GM23338 (cell line): ENCODE measurements around the gene BAIAP2. TPM values are rescaled to one million over a fixed set of nuclear protein-coding genes. Genes with fewer than 3 reads are reported as not detected.

Experiments used
- ATAC-seq: fragments of 200-7000 bp; cut with Tn5 transposase; 3 replicates; pipeline ENCODE4 v1.9.1; 2020
- DNase-seq: peaks from one replicate; pipeline ENCODE4 v3.0.0-alpha.2; 2015; ENCODE audit warnings: low spot score
- H2AFZ ChIP-seq: fragments of 200-600 bp; sonication (generic); 2 replicates; pipeline ENCODE4 v1.8.0; 2016; ENCODE audit warnings: antibody characterized with exemption, mild to moderate bottlenecking, moderate library complexity
- H3F3A ChIP-seq: fragments of 200-600 bp; sonication (generic); replicated peaks from 2 replicates; pipeline ENCODE4 v1.8.0; 2017; ENCODE audit warnings: antibody characterized with exemption, mixed run types, low read depth
- H3K27ac ChIP-seq: fragments of 200-600 bp; sonication (generic); 2 replicates; pipeline ENCODE4 v1.6.1; 2016; ENCODE audit warnings: low read depth
- H3K27me3 ChIP-seq: fragments of 200-600 bp; sonication (generic); 2 replicates; pipeline ENCODE4 v1.8.0; 2016; ENCODE audit warnings: mild to moderate bottlenecking, mixed run types, moderate library complexity; ENCODE audit not compliant: insufficient read depth
- H3K36me3 ChIP-seq: fragments of 200-600 bp; sonication (generic); 2 replicates; pipeline ENCODE4 v1.8.0; 2016; ENCODE audit warnings: mild to moderate bottlenecking; ENCODE audit not compliant: insufficient read depth
- H3K4me1 ChIP-seq: fragments of 200-600 bp; sonication (generic); 2 replicates; pipeline ENCODE4 v1.8.0; 2016; ENCODE audit warnings: mild to moderate bottlenecking, moderate library complexity; ENCODE audit not compliant: insufficient read depth
- H3K4me2 ChIP-seq: fragments of 200-600 bp; sonication (generic); 2 replicates; pipeline ENCODE4 v1.7.1; 2017; ENCODE audit warnings: mixed run types
- H3K4me3 ChIP-seq: fragments of 200-600 bp; sonication (generic); 2 replicates; pipeline ENCODE4 v1.6.1; 2016; ENCODE audit warnings: mixed run types
- H3K79me2 ChIP-seq: fragments of 200-600 bp; sonication (generic); replicated peaks from 2 replicates; pipeline ENCODE4 v1.8.0; 2017; ENCODE audit warnings: mild to moderate bottlenecking; ENCODE audit not compliant: insufficient read depth
- H3K9me2 ChIP-seq: fragments of 200-600 bp; sonication (generic); 2 replicates; pipeline ENCODE4 v1.8.0; 2017; ENCODE audit not compliant: insufficient read depth
- H4K20me1 ChIP-seq: fragments of 200-600 bp; sonication (generic); replicated peaks from 2 replicates; pipeline ENCODE4 v1.8.0; 2017; ENCODE audit warnings: mild to moderate bottlenecking; ENCODE audit not compliant: insufficient read depth
- H3K27ac Mint-ChIP-seq: 2 replicates; pipeline ENCODE4 v1.8.0; 2020; ENCODE audit warnings: inconsistent platforms, mild to moderate bottlenecking, moderate library complexity, mixed read lengths
- H3K27me3 Mint-ChIP-seq: 3 replicates; pipeline ENCODE4 v1.8.0; 2022; ENCODE audit warnings: low read depth, mild to moderate bottlenecking, moderate library complexity, mixed read lengths, inconsistent platforms; ENCODE audit not compliant: insufficient read depth, poor library complexity
- H3K36me3 Mint-ChIP-seq: 3 replicates; pipeline ENCODE4 v1.8.0; 2021; ENCODE audit warnings: low read depth, mild to moderate bottlenecking, inconsistent platforms, moderate library complexity, mixed read lengths
- H3K4me1 Mint-ChIP-seq: 3 replicates; pipeline ENCODE4 v1.8.0; 2020; ENCODE audit warnings: mild to moderate bottlenecking, inconsistent platforms, mixed read lengths
- H3K4me3 Mint-ChIP-seq: 3 replicates; pipeline ENCODE4 v1.8.0; 2021; ENCODE audit warnings: moderate library complexity, mild to moderate bottlenecking, inconsistent platforms, mixed read lengths
- H3K9me3 Mint-ChIP-seq: 3 replicates; pipeline ENCODE4 v1.8.0; 2020; ENCODE audit warnings: moderate library complexity, mild to moderate bottlenecking, inconsistent platforms, mixed read lengths
- EZH2 ChIP-seq: fragments of 200-600 bp; sonication (generic); IDR thresholded peaks from one replicate; pipeline ENCODE4 v1.8.0; 2017; ENCODE audit warnings: antibody characterized with exemption, mild to moderate bottlenecking, low read depth; ENCODE audit not compliant: unreplicated experiment
- EZH2phosphoT487 ChIP-seq: fragments of 200-600 bp; sonication (generic); IDR thresholded peaks from one replicate; pipeline ENCODE4 v1.8.1; 2018; ENCODE audit warnings: antibody characterized with exemption; ENCODE audit not compliant: unreplicated experiment
- JUNB ChIP-seq: IDR thresholded peaks from one replicate; pipeline ENCODE4 v1.6.1; 2016; ENCODE audit warnings: antibody characterized with exemption; ENCODE audit not compliant: unreplicated experiment
- NANOG ChIP-seq: IDR thresholded peaks from 2 replicates; pipeline ENCODE4 v1.6.1; 2016; ENCODE audit warnings: antibody characterized with exemption, borderline replicate concordance
- POLR2AphosphoS5 ChIP-seq: IDR thresholded peaks from 2 replicates; pipeline ENCODE4 v1.6.1; 2016; ENCODE audit warnings: antibody characterized with exemption, low read depth
- REST ChIP-seq: IDR thresholded peaks from one replicate; pipeline ENCODE4 v1.6.1; 2018; ENCODE audit warnings: antibody characterized with exemption; ENCODE audit not compliant: unreplicated experiment
- STAT1 ChIP-seq: IDR thresholded peaks from one replicate; pipeline ENCODE4 v1.6.1; 2016; ENCODE audit warnings: antibody characterized with exemption; ENCODE audit not compliant: unreplicated experiment
- ZNF114 ChIP-seq: fragments of 250-450 bp; sonication (Bioruptor Pico); IDR thresholded peaks from 2 replicates; pipeline ENCODE4 v1.5.0; 2020; ENCODE audit warnings: mild to moderate bottlenecking, moderate library complexity
- ZNF331 ChIP-seq: fragments of 250-450 bp; sonication (Bioruptor Pico); IDR thresholded peaks from 2 replicates; pipeline ENCODE4 v1.5.0; 2020; ENCODE audit warnings: low read depth, mild to moderate bottlenecking, moderate library complexity
- ZNF462 ChIP-seq: fragments of 250-450 bp; sonication (Bioruptor Pico); IDR thresholded peaks from 2 replicates; pipeline ENCODE4 v1.5.0; 2020; ENCODE audit warnings: mild to moderate bottlenecking, moderate library complexity
- polyA plus RNA-seq: library from polyadenylated mRNA; unstranded; fragments of >200 nt; fragmentation: Nextera tagmentation; extraction: Ambion mirVana; gene quantifications from 2 replicates; pipeline ENCODE4 v1.2.1, GENCODE V29; 2016
- total RNA-seq: library from RNA; depleted of rRNA; stranded (reverse); fragments of >200 nt; shearing (Covaris generic); gene quantifications from 2 replicates; pipeline ENCODE4 v1.2.3, GENCODE V29; 2014

Gene BAIAP2
- total and polyA plus RNA-seq, 2 experiments from 2014 or later: 21.7 to 22.7 TPM

GRCh38 chr17:81154961-81155360, 120.0 kb downstream of the BAIAP2 start (continued):
- no peak for TF ChIP-seq REST
- TF ChIP-seq STAT1: no peak

GRCh38 chr17:81156866-81157805, 122.2 kb downstream of the BAIAP2 start:
- no peaks in the 10 kb centered on the region for H3K36me3 ChIP-seq
- Mint-ChIP-seq H3K4me1 (no peaks in the 10 kb centered on the region), H3K9me3 (no peaks in the 10 kb centered on the region), H3K27me3 (peaks cover 5% of the 10 kb centered on the region), H3K4me3 (no peak overlapping the region), H3K36me3 (no peaks in the 10 kb centered on the region), H3K27ac (no peak overlapping the region)
- no peak for DNase-seq
- no peak overlapping the region for H3K4me2 ChIP-seq
- H4K20me1 ChIP-seq: 0 out of 2 replicates have a peak, but pooled peaks cover 2% of the 10 kb centered on the region
- no peak overlapping the region for H3K27ac ChIP-seq
- H3K27me3 ChIP-seq: no peaks in the 10 kb centered on the region
- H2AFZ ChIP-seq: no peak overlapping the region
- H3F3A ChIP-seq: no peaks in the 10 kb centered on the region
- TF ChIP-seq ZNF114 (CRISPR knock-in tag): no peak
- no peak for TF ChIP-seq JUNB
- no peak for TF ChIP-seq EZH2phosphoT487
- no peak for TF ChIP-seq POLR2AphosphoS5
- TF ChIP-seq NANOG: no peak
- no peak for TF ChIP-seq ZNF331 (CRISPR knock-in tag)
- TF ChIP-seq EZH2: no peak
- no peak for TF ChIP-seq STAT1
- TF ChIP-seq ZNF462 (CRISPR knock-in tag): no peak
- H3K79me2 ChIP-seq: no peaks in the 10 kb centered on the region
- no peak for ATAC-seq
- no peak overlapping the region for H3K4me3 ChIP-seq
- H3K9me2 ChIP-seq: no peaks in the 10 kb centered on the region
- no peaks in the 10 kb centered on the region for H3K4me1 ChIP-seq
